GM12878 (cell line): ENCODE measurements around the gene LRBA. TPM values are rescaled to one million over a fixed set of nuclear protein-coding genes. Genes with fewer than 3 reads are reported as not detected.

Experiments used
- ATAC-seq: fragments of 200-7000 bp; cut with Tn5 transposase; 3 replicates; pipeline ENCODE4 v1.9.1; 2020; ENCODE audit warnings: mild to moderate bottlenecking, moderate library complexity
- BruUV-seq: library from RNA; stranded (reverse); fragments of 400-500 nt; replicated peaks from 2 replicates; lab custom pipeline; 2021; lab: Mats Ljungman, UMichigan
- CTCF ChIA-PET: fragments of 300-600 bp; sonication (Branson Sonifier 250); formaldehyde crosslinking; extraction: SDS; loops from one replicate; lab custom pipeline; 2021; ENCODE audit warnings: inconsistent platforms; lab: Yijun Ruan, JAX
- POLR2A ChIA-PET: fragments of 350-600 bp; formaldehyde crosslinking; extraction: SDS; loops from one replicate; lab custom pipeline; 2021; ENCODE audit warnings: inconsistent platforms; lab: Charles Lee
- RAD21 ChIA-PET: fragments of 300-600 bp; sonication (Branson Sonifier 250); formaldehyde crosslinking; loops from one replicate; lab custom pipeline; 2023; ENCODE audit warnings: antibody characterized with exemption; ENCODE audit not compliant: unreplicated experiment; lab: Charles Lee
- SMC1A ChIA-PET: fragments of 300-600 bp; sonication (Branson Sonifier 250); formaldehyde crosslinking; loops from one replicate; lab custom pipeline; 2023; ENCODE audit not compliant: unreplicated experiment, uncharacterized antibody; lab: Charles Lee
- DNase-seq: peaks from one replicate; pipeline ENCODE4 v3.0.0-alpha.2; 2011; ENCODE audit warnings: low read depth, low spot score
- FAIRE-seq: peaks from 3 replicates; lab custom pipeline; 2011; peaks lifted over from hg19 to GRCh38; lab: Jason Lieb, UNC
- H2AFZ ChIP-seq: 2 replicates; pipeline ENCODE4 v1.6.0; 2011; ENCODE audit warnings: low read depth, low read length, control low read depth; ENCODE audit not compliant: control insufficient read depth
- H3K27ac ChIP-seq: 2 replicates; pipeline ENCODE4 v1.5.1; 2011; ENCODE audit warnings: control low read depth; ENCODE audit not compliant: control insufficient read depth, insufficient read depth
- H3K27me3 ChIP-seq, 2 experiments: replicated peaks in 1 of 2; 2 replicates each; pipeline versions ENCODE4 v1.6.0 to v1.6.1; 2011; ENCODE audit warnings: low read length in 1 of 2; ENCODE audit not compliant: control insufficient read depth in 2 of 2, insufficient read depth in 2 of 2
- H3K36me3 ChIP-seq, 2 experiments: 2 replicates each; pipeline ENCODE4 v1.5.1; 2011; ENCODE audit warnings: low read length in 1 of 2; ENCODE audit not compliant: control insufficient read depth in 2 of 2, insufficient read depth in 2 of 2
- H3K4me1 ChIP-seq: 2 replicates; pipeline ENCODE4 v1.6.1; 2011; ENCODE audit warnings: mild to moderate bottlenecking, low read length, moderate library complexity, mixed read lengths; ENCODE audit not compliant: control insufficient read depth, insufficient read depth
- H3K4me2 ChIP-seq: 2 replicates; pipeline ENCODE4 v1.6.0; 2011; ENCODE audit warnings: control low read depth; ENCODE audit not compliant: control insufficient read depth, insufficient read depth
- H3K4me3 ChIP-seq: fragments of 200-600 bp; sonication (generic); 2 replicates; pipeline ENCODE4 v1.5.1; 2016
- H3K79me2 ChIP-seq: 2 replicates; pipeline ENCODE4 v1.6.0; 2011; ENCODE audit warnings: low read length; ENCODE audit not compliant: control insufficient read depth, insufficient read depth
- H3K9ac ChIP-seq: 2 replicates; pipeline ENCODE4 v1.8.0; 2011; ENCODE audit warnings: low read length, control low read depth, mixed read lengths; ENCODE audit not compliant: control insufficient read depth, insufficient read depth
- H3K9me3 ChIP-seq: replicated peaks from 3 replicates; pipeline ENCODE4 v1.5.1; 2011; ENCODE audit warnings: mild to moderate bottlenecking, low read length; ENCODE audit not compliant: control insufficient read depth, insufficient read depth
- H4K20me1 ChIP-seq: 2 replicates; pipeline ENCODE4 v1.6.0; 2011; ENCODE audit not compliant: control insufficient read depth, insufficient read depth
- EGR1 ChIP-seq, 2 experiments: IDR thresholded peaks; 1 replicate in 1 of 2; 2 replicates in 1 of 2; pipeline ENCODE4 v1.6.1; 2011 to 2012; ENCODE audit warnings: low read depth in 2 of 2, low read length in 2 of 2, borderline replicate concordance in 1 of 2, mild to moderate bottlenecking in 1 of 2, moderate library complexity in 1 of 2
- EZH2 ChIP-seq: IDR thresholded peaks from 2 replicates; pipeline ENCODE4 v1.6.1; 2012; ENCODE audit warnings: low read depth, mild to moderate bottlenecking, control low read depth, inconsistent platforms, low read length, borderline replicate concordance; ENCODE audit not compliant: control insufficient read depth
- JUNB ChIP-seq: IDR thresholded peaks from 2 replicates; pipeline ENCODE4 v1.6.1; 2016; ENCODE audit warnings: antibody characterized with exemption, mild to moderate bottlenecking
- POLR2A ChIP-seq: IDR thresholded peaks from 2 replicates; pipeline ENCODE4 v1.6.1; 2011; ENCODE audit warnings: low read depth, mild to moderate bottlenecking, low read length
- RB1 ChIP-seq: fragments of 450-650 bp; formaldehyde crosslinking; IDR thresholded peaks from 2 replicates; pipeline ENCODE4 v1.6.1; 2017; ENCODE audit warnings: mild to moderate bottlenecking, borderline replicate concordance
- SPI1 ChIP-seq: IDR thresholded peaks from 2 replicates; pipeline ENCODE4 v1.6.1; 2011; ENCODE audit warnings: low read depth, mild to moderate bottlenecking, low read length, moderate library complexity, borderline replicate concordance; ENCODE audit not compliant: insufficient read depth
- ZSCAN29 ChIP-seq: fragments of 450-650 bp; IDR thresholded peaks from 2 replicates; pipeline ENCODE4 v1.6.1; 2017; ENCODE audit warnings: mild to moderate bottlenecking, moderate library complexity
- ZZZ3 ChIP-seq: IDR thresholded peaks from 2 replicates; pipeline ENCODE4 v1.6.1; 2011; ENCODE audit warnings: low read depth; ENCODE audit not compliant: control insufficient read depth, insufficient read length
- WGBS: methylation state at CpG from one replicate; pipeline ENCODE4 v1.1.6; 2016; ENCODE audit warnings: low lambda C conversion rate; ENCODE audit not compliant: insufficient replicate concordance, insufficient coverage; ENCODE audit errors: missing lambda C conversion rate; 5-methylcytosine and 5-hydroxymethylcytosine counted together
- in situ Hi-C: fragments of 300-500 bp; cut with MboI; formaldehyde crosslinking; loops from 9 replicates; pipeline ENCODE4 v1.14.3; 2018; ENCODE audit warnings: mixed read lengths
- intact Hi-C: fragments of 100-400 bp; cut with micrococcal nuclease; formaldehyde crosslinking; loops from one replicate; pipeline ENCODE4 v1.14.2; 2022; ENCODE audit not compliant: unreplicated experiment
- polyA plus RNA-seq, 11 experiments: library from polyadenylated mRNA; depleted of rRNA in 4 of 11; unstranded in 6 of 11; stranded (reverse) in 5 of 11; fragments of >200 nt; fragmentation: Nextera tagmentation in 4 of 11; fragmentation: Illumina TruSeq in 1 of 11; extraction: Ambion mirVana in 4 of 11; extraction: Trizol in 1 of 11; gene quantifications; 1 replicate in 1 of 11; 2 replicates in 10 of 11; pipeline versions ENCODE4 v1.2.1 to v1.2.3, GENCODE V29; 2011 to 2016; ENCODE audit warnings: inconsistent platforms in 2 of 11, missing spikeins in 2 of 11, low read depth in 1 of 11
- total RNA-seq, 4 experiments: library from RNA; depleted of rRNA in 3 of 4; stranded (reverse); fragments of >200 nt in 3 of 4; fragmentation: Illumina TruSeq in 1 of 4; extraction: Trizol in 1 of 4; gene quantifications; 2 replicates each; pipeline versions ENCODE4 v1.2.1 to v1.2.3, GENCODE V29; 2013 to 2021
- TF ChIP-seq, protein P1 (sequence below): fragments of 150-350 bp; IDR thresholded peaks from 2 replicates; pipeline ENCODE4 v1.6.1; 2016; ENCODE audit warnings: low read depth, low read length
- TF ChIP-seq, protein P2 (sequence below): IDR thresholded peaks from 2 replicates; pipeline ENCODE4 v1.6.1; 2012; ENCODE audit warnings: mild to moderate bottlenecking, low read depth, low read length

LRBA gene
- total and polyA plus RNA-seq, 10 of the 15 experiments (the other 5 are each of a cell fraction or from before 2014, with no cell fraction given): 20.3 to 93.4 (median 55.0) TPM

DNA sequence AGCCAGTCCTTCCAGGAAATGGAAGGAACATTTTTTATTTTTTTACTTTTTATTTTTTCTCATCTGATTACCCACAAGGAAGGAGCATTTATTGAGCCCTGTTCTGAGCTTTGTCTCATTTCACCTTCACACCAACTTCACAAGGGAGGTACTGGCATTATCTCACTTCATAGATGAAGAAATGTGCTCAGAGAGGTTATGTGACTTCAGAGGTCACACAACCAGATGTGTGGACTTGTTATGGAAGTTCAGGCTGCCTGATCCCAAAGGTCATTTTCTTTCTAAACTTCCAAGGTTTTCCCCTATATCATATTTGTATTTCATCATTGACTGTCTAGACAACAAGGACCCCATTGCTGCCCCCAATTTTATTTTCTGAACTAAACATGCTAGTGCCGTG lies 776.5 kb downstream of the LRBA start:
- in situ Hi-C loops: no loop called here

DNA sequence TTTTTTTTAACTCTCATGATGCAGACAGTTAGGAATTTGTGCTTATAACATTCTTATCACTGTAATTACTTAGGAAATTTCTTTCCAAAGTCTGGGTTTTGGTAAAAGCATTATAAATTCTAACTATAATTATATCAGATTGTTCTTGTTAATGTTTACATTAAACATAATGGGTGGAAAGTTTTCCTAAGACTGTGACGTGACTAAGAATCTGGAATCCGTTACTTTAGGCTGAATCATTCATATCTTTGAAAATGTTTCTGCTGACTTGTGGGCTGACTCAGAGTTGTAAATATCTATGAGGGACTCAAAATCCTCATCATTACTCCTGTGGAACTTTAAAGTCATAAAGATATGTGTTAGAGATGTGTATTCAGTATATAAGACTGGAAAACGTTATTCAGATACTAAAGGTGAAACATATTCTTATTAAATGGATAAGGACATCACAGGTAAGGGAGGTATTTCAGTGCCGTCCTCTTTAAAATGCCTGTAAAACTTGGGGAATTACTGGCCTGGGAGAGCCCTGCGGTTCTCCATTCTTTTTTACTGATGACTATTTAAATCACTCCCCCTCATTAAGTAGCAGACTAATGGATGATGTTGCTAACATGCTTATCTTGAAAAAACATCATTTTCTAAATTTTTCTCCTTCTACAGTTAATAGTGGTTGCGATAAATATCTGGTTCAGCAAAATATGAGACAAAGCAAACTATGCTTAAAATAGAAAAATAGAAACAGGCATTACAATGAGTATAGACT lies 777.8 kb downstream of the LRBA start:
- ATAC-seq: no peak
- FAIRE-seq: no peak
- Histone ChIP-seq H3K4me3 (no peak overlapping the region), H3K9ac (no peak overlapping the region), H3K27me3 (no peaks in the 10 kb centered on the region; a peak in 1 of 4 replicates), H3K79me2 (no peaks in the 10 kb centered on the region), H4K20me1 (no peaks in the 10 kb centered on the region), H3K27ac (no peak overlapping the region), H3K36me3 (no peaks in the 10 kb centered on the region), H2AFZ (no peak overlapping the region), H3K4me2 (no peak overlapping the region), H3K4me1 (no peaks in the 10 kb centered on the region), H3K9me3 (no peaks in the 10 kb centered on the region)
- RAD21 ChIA-PET: no interaction called here
- POLR2A ChIA-PET: no interaction called here
- 33% methylated on average over 6 of the region's 6 CpGs for WGBS
- BruUV-seq: no TSS peak
- no peak for DNase-seq
- CTCF ChIA-PET: no interaction called here
- intact Hi-C loops (no loop called here), in situ Hi-C loops (no loop called here)
- SMC1A ChIA-PET: no interaction called here
- TF ChIP-seq, protein P1, sequence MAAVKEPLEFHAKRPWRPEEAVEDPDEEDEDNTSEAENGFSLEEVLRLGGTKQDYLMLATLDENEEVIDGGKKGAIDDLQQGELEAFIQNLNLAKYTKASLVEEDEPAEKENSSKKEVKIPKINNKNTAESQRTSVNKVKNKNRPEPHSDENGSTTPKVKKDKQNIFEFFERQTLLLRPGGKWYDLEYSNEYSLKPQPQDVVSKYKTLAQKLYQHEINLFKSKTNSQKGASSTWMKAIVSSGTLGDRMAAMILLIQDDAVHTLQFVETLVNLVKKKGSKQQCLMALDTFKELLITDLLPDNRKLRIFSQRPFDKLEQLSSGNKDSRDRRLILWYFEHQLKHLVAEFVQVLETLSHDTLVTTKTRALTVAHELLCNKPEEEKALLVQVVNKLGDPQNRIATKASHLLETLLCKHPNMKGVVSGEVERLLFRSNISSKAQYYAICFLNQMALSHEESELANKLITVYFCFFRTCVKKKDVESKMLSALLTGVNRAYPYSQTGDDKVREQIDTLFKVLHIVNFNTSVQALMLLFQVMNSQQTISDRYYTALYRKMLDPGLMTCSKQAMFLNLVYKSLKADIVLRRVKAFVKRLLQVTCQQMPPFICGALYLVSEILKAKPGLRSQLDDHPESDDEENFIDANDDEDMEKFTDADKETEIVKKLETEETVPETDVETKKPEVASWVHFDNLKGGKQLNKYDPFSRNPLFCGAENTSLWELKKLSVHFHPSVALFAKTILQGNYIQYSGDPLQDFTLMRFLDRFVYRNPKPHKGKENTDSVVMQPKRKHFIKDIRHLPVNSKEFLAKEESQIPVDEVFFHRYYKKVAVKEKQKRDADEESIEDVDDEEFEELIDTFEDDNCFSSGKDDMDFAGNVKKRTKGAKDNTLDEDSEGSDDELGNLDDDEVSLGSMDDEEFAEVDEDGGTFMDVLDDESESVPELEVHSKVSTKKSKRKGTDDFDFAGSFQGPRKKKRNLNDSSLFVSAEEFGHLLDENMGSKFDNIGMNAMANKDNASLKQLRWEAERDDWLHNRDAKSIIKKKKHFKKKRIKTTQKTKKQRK: no peak
- TF ChIP-seq JUNB (no peak), POLR2A (no peak), SPI1 (no peak), ZSCAN29 (no peak), EGR1 (IDR thresholded peaks at IDR 0.05; ENCODE audit: borderline replicate concordance in 1 of 2, low read depth in 2 of 2, low read length in 2 of 2) (no peak), RB1 (no peak)
- TF ChIP-seq, protein P2, sequence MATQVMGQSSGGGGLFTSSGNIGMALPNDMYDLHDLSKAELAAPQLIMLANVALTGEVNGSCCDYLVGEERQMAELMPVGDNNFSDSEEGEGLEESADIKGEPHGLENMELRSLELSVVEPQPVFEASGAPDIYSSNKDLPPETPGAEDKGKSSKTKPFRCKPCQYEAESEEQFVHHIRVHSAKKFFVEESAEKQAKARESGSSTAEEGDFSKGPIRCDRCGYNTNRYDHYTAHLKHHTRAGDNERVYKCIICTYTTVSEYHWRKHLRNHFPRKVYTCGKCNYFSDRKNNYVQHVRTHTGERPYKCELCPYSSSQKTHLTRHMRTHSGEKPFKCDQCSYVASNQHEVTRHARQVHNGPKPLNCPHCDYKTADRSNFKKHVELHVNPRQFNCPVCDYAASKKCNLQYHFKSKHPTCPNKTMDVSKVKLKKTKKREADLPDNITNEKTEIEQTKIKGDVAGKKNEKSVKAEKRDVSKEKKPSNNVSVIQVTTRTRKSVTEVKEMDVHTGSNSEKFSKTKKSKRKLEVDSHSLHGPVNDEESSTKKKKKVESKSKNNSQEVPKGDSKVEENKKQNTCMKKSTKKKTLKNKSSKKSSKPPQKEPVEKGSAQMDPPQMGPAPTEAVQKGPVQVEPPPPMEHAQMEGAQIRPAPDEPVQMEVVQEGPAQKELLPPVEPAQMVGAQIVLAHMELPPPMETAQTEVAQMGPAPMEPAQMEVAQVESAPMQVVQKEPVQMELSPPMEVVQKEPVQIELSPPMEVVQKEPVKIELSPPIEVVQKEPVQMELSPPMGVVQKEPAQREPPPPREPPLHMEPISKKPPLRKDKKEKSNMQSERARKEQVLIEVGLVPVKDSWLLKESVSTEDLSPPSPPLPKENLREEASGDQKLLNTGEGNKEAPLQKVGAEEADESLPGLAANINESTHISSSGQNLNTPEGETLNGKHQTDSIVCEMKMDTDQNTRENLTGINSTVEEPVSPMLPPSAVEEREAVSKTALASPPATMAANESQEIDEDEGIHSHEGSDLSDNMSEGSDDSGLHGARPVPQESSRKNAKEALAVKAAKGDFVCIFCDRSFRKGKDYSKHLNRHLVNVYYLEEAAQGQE: no peak

More for the DNA sequence above, 776.5 kb downstream of the LRBA start:
- H3K4me2 ChIP-seq: no peak overlapping the region
- TF ChIP-seq ZZZ3 (no peak), EZH2 (no peak)
- H3K79me2 ChIP-seq: no peaks in the 10 kb centered on the region
- H3K9ac ChIP-seq: no peak overlapping the region
- no peak overlapping the region for H3K4me3 ChIP-seq
- POLR2A ChIA-PET: no interaction called here
- H3K9me3 ChIP-seq: no peaks in the 10 kb centered on the region
- SMC1A ChIA-PET: no interaction called here
- FAIRE-seq (no peak), DNase-seq (no peak), ATAC-seq (no peak)
- no peaks in the 10 kb centered on the region for H3K36me3 ChIP-seq
- H3K27me3 ChIP-seq: no peaks in the 10 kb centered on the region; a peak in 1 of 4 replicates
- BruUV-seq: no TSS peak
- no peaks in the 10 kb centered on the region for H3K4me1 ChIP-seq
- intact Hi-C loops: no loop called here
- RAD21 ChIA-PET: no interaction called here
- CTCF ChIA-PET: no interaction called here
- H2AFZ ChIP-seq: no peak overlapping the region
- 41% methylated on average over 1 of the region's 1 CpG for WGBS
- H4K20me1 ChIP-seq: no peaks in the 10 kb centered on the region
- no peak overlapping the region for H3K27ac ChIP-seq
